Measurements from ENCODE around the gene FBN1. TPM values are rescaled to one million over a fixed set of nuclear protein-coding genes. Genes with fewer than 3 reads are reported as not detected.

The FBN1 gene
- total and polyA plus RNA-seq, 8 donors = 4.7 to 384 (median 42.6) TPM

DNA sequence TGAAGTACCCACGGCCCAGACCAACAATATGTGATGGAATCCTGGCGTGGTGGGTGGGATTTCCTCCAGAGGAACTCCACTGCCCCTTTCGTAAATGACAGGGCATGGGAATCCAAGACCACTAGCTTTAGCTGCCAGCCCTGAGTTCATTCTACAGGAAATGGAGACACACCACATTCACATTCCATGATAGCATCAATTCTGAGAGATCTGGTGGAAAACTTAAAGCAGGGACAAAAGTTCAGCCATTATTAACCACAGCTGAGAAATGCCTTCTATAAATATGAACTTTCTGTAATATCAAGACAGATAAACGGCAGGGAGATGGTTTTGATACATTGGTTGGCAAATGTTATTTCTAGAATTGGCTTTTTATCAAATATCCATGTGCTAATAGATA is 98.2 kb downstream of the FBN1 start:
- Histone ChIP-seq H3K4me3 (no peak overlapping the region), H3K4me1 (peaks cover 0 to 15% (median 7%) of the 10 kb centered on the region in 4 donors), H3K36me3 (no peaks in the 10 kb centered on the region), H3K9me3 (no peaks in the 10 kb centered on the region), H3K27me3 (no peaks in the 10 kb centered on the region), H3K27ac (no peak overlapping the region)
- intact Hi-C loops (cut with DNase I; ENCODE audit: low total_unique reads) = no loop called here
- peak in 1 of 2 donors; percentile 44 for DNase-seq
- 65 to 75% (median 69%) methylated on average over 4 of the region's 4 CpGs for WGBS, 5 donors
- TF ChIP-seq POLR2AphosphoS5 (IDR thresholded peaks at IDR 0.05) (no peak), POLR2A (IDR thresholded peaks at IDR 0.05) (no peak), EP300 (IDR thresholded peaks at IDR 0.05) (no peak)
- TF ChIP-seq, protein P1, sequence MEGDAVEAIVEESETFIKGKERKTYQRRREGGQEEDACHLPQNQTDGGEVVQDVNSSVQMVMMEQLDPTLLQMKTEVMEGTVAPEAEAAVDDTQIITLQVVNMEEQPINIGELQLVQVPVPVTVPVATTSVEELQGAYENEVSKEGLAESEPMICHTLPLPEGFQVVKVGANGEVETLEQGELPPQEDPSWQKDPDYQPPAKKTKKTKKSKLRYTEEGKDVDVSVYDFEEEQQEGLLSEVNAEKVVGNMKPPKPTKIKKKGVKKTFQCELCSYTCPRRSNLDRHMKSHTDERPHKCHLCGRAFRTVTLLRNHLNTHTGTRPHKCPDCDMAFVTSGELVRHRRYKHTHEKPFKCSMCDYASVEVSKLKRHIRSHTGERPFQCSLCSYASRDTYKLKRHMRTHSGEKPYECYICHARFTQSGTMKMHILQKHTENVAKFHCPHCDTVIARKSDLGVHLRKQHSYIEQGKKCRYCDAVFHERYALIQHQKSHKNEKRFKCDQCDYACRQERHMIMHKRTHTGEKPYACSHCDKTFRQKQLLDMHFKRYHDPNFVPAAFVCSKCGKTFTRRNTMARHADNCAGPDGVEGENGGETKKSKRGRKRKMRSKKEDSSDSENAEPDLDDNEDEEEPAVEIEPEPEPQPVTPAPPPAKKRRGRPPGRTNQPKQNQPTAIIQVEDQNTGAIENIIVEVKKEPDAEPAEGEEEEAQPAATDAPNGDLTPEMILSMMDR (IDR thresholded peaks at IDR 0.05) = no peak

DNA sequence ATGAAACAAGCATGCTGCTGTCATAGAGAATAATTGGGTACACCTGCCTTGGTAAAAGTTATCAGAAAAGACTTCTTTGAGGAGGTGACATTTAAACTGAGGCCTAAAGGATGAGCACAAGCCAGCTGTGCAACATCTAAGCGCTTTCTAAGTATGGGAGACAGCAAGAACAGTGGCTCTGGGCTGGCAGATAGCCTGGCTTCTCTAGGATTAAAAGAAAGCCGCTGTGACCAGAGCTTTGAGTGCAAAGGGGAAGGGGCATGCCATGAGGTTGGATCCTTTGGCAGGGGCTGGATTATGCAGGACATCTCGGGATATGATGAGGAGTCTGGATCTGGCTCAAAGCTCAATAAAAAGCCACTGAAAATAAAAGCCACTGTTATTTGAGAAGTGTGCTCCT is 99.2 kb downstream of the FBN1 start:
- Histone ChIP-seq H3K9me3 (no peaks in the 10 kb centered on the region), H3K36me3 (no peaks in the 10 kb centered on the region), H3K27ac (no peak overlapping the region), H3K27me3 (no peaks in the 10 kb centered on the region), H3K4me3 (no peak overlapping the region), H3K4me1 (peaks cover 0 to 25% (median 12%) of the 10 kb centered on the region in 4 donors)
- DNase-seq = no peak
- TF ChIP-seq POLR2AphosphoS5 (IDR thresholded peaks at IDR 0.05) (no peak), EP300 (IDR thresholded peaks at IDR 0.05) (no peak), POLR2A (IDR thresholded peaks at IDR 0.05) (no peak)
- TF ChIP-seq, protein P1 (IDR thresholded peaks at IDR 0.05) = no peak
- intact Hi-C loops (cut with DNase I; ENCODE audit: low total_unique reads) = no loop called here
- 76 to 89% (median 86%) methylated on average over 3 of the region's 3 CpGs for WGBS, 5 donors

DNA sequence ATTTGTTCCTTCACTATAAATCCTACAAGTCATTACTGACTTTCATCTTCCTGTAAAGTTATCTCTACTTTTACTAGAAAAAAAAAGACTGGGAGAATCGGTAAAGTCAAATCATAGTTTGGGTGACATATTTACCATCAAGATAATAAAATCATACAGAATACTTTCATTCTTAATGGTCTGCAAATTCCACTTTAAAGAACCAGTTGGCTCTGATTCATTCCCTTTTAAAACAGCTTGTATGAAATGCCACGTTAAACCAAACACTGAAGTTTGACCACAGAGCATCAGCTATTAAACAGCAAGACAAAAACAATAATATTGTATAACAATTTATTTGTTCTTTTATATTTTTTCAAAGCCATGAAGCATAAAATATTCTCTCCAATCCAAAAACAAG is 100.7 kb downstream of the FBN1 start:
- no peak overlapping the region for H3K27ac ChIP-seq
- TF ChIP-seq EP300 (IDR thresholded peaks at IDR 0.05) (no peak), POLR2A (IDR thresholded peaks at IDR 0.05) (no peak), POLR2AphosphoS5 (IDR thresholded peaks at IDR 0.05) (no peak)
- TF ChIP-seq, protein P1 (IDR thresholded peaks at IDR 0.05) = no peak
- H3K4me3 ChIP-seq = no peak overlapping the region
- intact Hi-C loops (cut with DNase I; ENCODE audit: low total_unique reads) = no loop called here
- no peaks in the 10 kb centered on the region for H3K9me3 ChIP-seq
- H3K4me1 ChIP-seq = peaks cover 0 to 27% (median 13%) of the 10 kb centered on the region in 4 donors
- 28 to 39% (median 30%) methylated on average over 2 of the region's 2 CpGs for WGBS, 5 donors
- DNase-seq = no peak
- no peaks in the 10 kb centered on the region for H3K36me3 ChIP-seq
- H3K27me3 ChIP-seq = no peaks in the 10 kb centered on the region

DNA sequence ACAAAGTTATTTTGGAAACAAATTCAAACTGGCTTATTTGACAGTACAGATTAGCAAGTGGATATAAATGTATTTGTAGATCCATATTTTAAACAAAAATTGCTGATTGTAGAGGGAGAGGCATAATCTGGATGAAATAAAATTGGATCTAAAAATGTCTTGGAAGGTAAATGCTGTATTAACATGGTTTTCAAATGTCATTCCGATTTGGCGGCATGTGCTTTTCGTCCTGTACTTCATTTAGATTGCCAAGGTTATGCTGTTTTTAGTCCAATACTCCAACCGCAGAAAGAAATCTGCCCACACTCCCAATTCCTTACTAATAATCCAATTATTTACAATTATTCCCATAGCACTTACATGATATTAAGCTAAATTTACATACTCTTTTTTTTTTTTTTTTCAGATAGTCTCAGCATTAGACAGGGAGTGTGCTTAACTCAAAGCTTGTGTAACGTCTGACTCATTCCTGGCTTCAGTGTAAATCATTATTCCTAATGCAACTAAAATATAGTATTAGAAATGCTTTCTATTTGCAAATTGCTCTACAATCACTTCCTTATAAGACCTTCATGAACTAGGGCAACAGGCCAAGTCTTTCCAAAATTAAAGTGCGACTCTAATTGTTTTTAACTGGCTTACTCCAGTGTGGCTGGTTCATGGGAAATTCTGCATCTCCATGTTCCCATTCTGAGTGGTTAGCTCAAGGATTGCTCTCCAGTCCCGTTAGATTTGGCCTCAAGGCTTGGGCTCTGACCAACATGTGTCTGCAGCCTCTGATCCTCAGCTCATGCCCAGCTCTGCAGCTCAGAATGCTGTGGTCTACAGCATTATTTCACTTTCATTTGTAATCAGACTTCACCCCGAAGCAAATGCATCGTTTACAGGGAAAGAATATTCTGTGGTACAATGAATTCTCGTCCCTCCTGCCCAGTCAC is 103.9 kb downstream of the FBN1 start:
- peak overlapping the region in 3 of 5 donors; percentile 58 to 62 (median 59) for H3K27ac ChIP-seq

More for the DNA sequence above, 103.9 kb downstream of the FBN1 start:
- TF ChIP-seq POLR2A (IDR thresholded peaks at IDR 0.05) = no peak
- TF ChIP-seq EP300 (IDR thresholded peaks at IDR 0.05) = no peak
- TF ChIP-seq, protein P1 (IDR thresholded peaks at IDR 0.05) = no peak
- TF ChIP-seq POLR2AphosphoS5 (IDR thresholded peaks at IDR 0.05) = no peak
- peaks cover 0 to 25% (median 9%) of the 10 kb centered on the region in 4 donors for H3K4me1 ChIP-seq
- peak overlapping the region in 1 of 4 donors; percentile 10 for H3K4me3 ChIP-seq
- intact Hi-C loops (cut with DNase I; ENCODE audit: low total_unique reads) = no loop called here
- H3K9me3 ChIP-seq = no peaks in the 10 kb centered on the region
- DNase-seq = peak in 1 of 2 donors; percentile 68
- H3K27me3 ChIP-seq = no peaks in the 10 kb centered on the region
- no peaks in the 10 kb centered on the region for H3K36me3 ChIP-seq
- 50 to 60% (median 57%) methylated on average over 10 of the region's 10 CpGs for WGBS, 5 donors
